IPS-20b (cell line): ENCODE results near the gene TRIM46.

ENCODE experiments used
- H3K27ac ChIP-seq: one replicate; pipeline ENCODE4 v1.5.1; 2013; ENCODE audit warnings: low read length
- H3K27me3 ChIP-seq: 2 replicates; pipeline ENCODE4 v1.6.1; 2013; ENCODE audit warnings: mild to moderate bottlenecking, low read length, inconsistent platforms; ENCODE audit not compliant: insufficient read depth
- H3K36me3 ChIP-seq: 2 replicates; pipeline ENCODE4 v1.6.1; 2013; ENCODE audit warnings: low read depth, mild to moderate bottlenecking, inconsistent platforms, low read length, moderate library complexity; ENCODE audit not compliant: insufficient read depth
- H3K4me1 ChIP-seq: 2 replicates; pipeline ENCODE4 v1.6.1; 2013; ENCODE audit warnings: mild to moderate bottlenecking, control low read depth, inconsistent platforms, low read length, moderate library complexity; ENCODE audit not compliant: insufficient read depth
- H3K4me3 ChIP-seq: 2 replicates; pipeline ENCODE4 v1.5.1; 2013; ENCODE audit warnings: mild to moderate bottlenecking, low read length, inconsistent platforms
- H3K9ac ChIP-seq: 2 replicates; pipeline ENCODE4 v1.6.1; 2013; ENCODE audit warnings: low read depth, mild to moderate bottlenecking, inconsistent platforms, low read length, moderate library complexity
- H3K9me3 ChIP-seq: 2 replicates; pipeline ENCODE4 v1.6.1; 2013; ENCODE audit warnings: mild to moderate bottlenecking, low read depth, low read length, inconsistent platforms; ENCODE audit not compliant: insufficient read depth

Gene TRIM46

GRCh38 chr1:155131285-155131684, 42.4 kb upstream of the TRIM46 start:
- H3K27ac ChIP-seq, result no peak overlapping the region
- H3K36me3 ChIP-seq, result peaks cover 6% of the 10 kb centered on the region
- no peak overlapping the region for H3K4me3 ChIP-seq
- peaks cover 55% of the 10 kb centered on the region for H3K27me3 ChIP-seq
- no peak overlapping the region for H3K9ac ChIP-seq
- H3K9me3 ChIP-seq, result no peaks in the 10 kb centered on the region
- H3K4me1 ChIP-seq, result peaks cover 30% of the 10 kb centered on the region

GRCh38 chr1:155131856-155132255, 41.8 kb upstream of the TRIM46 start:
- Histone ChIP-seq H3K36me3 (peaks cover 6% of the 10 kb centered on the region), H3K27me3 (peaks cover 49% of the 10 kb centered on the region), H3K4me3 (no peak overlapping the region), H3K27ac (no peak overlapping the region), H3K4me1 (peaks cover 28% of the 10 kb centered on the region), H3K9me3 (no peaks in the 10 kb centered on the region), H3K9ac (no peak overlapping the region)

GRCh38 chr1:155133799-155134281, 39.8 kb upstream of the TRIM46 start:
- no peak overlapping the region for H3K4me3 ChIP-seq
- H3K4me1 ChIP-seq, result peaks cover 17% of the 10 kb centered on the region
- H3K27me3 ChIP-seq, result peaks cover 29% of the 10 kb centered on the region
- peaks cover 14% of the 10 kb centered on the region for H3K36me3 ChIP-seq
- H3K27ac ChIP-seq, result no peak overlapping the region
- no peak overlapping the region for H3K9ac ChIP-seq
- H3K9me3 ChIP-seq, result no peaks in the 10 kb centered on the region

- H3K9me3 ChIP-seq, result no peaks in the 10 kb centered on the region
Measured at GRCh38 chr1:155134322-155134721, 39.3 kb upstream of the TRIM46 start.

GRCh38 chr1:155134880-155135414, 38.7 kb upstream of the TRIM46 start:
- Histone ChIP-seq H3K4me3 (peak overlapping the region; percentile 98), H3K27me3 (peaks cover 18% of the 10 kb centered on the region), H3K36me3 (peaks cover 15% of the 10 kb centered on the region), H3K4me1 (peaks cover 9% of the 10 kb centered on the region), H3K27ac (peak overlapping the region; percentile 35), H3K9me3 (no peaks in the 10 kb centered on the region), H3K9ac (peak overlapping the region; percentile 96; the same call in 1 of the 2 replicates)

More at GRCh38 chr1:155134322-155134721, 39.3 kb upstream of the TRIM46 start:
- Histone ChIP-seq H3K4me3 (peak overlapping the region; percentile 98; the same call in 1 of the 2 replicates), H3K27me3 (peaks cover 25% of the 10 kb centered on the region), H3K4me1 (peaks cover 13% of the 10 kb centered on the region), H3K27ac (no peak overlapping the region), H3K36me3 (peaks cover 15% of the 10 kb centered on the region), H3K9ac (no peak overlapping the region)

GRCh38 chr1:155135415-155136028, 38.1 kb upstream of the TRIM46 start, which contains the start of gene SLC50A1:
Gene SLC50A1 (plus strand): TSS chr1:155135852. CDS start chr1:155135912, 60 bp downstream.
- peak within 1 kb of the TSS; percentile 96 for H3K9ac ChIP-seq
- H3K4me1 ChIP-seq, result peaks cover 7% of the 10 kb centered on the region
- peak within 1 kb of the TSS; percentile 98 for H3K4me3 ChIP-seq
- no peaks in the 10 kb centered on the region for H3K9me3 ChIP-seq
- peaks cover 13% of the 10 kb centered on the region for H3K27me3 ChIP-seq
- peaks cover 15% of the 10 kb centered on the region for H3K36me3 ChIP-seq
- peak within 1 kb of the TSS; percentile 94 for H3K27ac ChIP-seq

- Histone ChIP-seq H3K9ac (peak overlapping the region; percentile 96; the same call in 1 of the 2 replicates), H3K9me3 (no peaks in the 10 kb centered on the region), H3K36me3 (peaks cover 12% of the 10 kb centered on the region), H3K27me3 (peaks cover 5% of the 10 kb centered on the region), H3K4me3 (peak overlapping the region; percentile 98), H3K4me1 (peaks cover 3% of the 10 kb centered on the region; the same call in 1 of the 2 replicates), H3K27ac (no peak overlapping the region)
Measured at GRCh38 chr1:155136748-155137147, 36.9 kb upstream of the TRIM46 start.

GRCh38 chr1:155137154-155137949, 36.3 kb upstream of the TRIM46 start:
- Histone ChIP-seq H3K9me3 (no peaks in the 10 kb centered on the region), H3K27ac (no peak overlapping the region), H3K4me1 (peaks cover 3% of the 10 kb centered on the region; the same call in 1 of the 2 replicates), H3K36me3 (peaks cover 9% of the 10 kb centered on the region), H3K27me3 (peaks cover 5% of the 10 kb centered on the region), H3K4me3 (peak overlapping the region; percentile 98; the same call in 1 of the 2 replicates), H3K9ac (peak overlapping the region; percentile 96; the same call in 1 of the 2 replicates)

GRCh38 chr1:155139895-155140629, 33.6 kb upstream of the TRIM46 start, which contains the start of gene DPM3:
Gene DPM3 (minus strand): TSS chr1:155140531. CDS start chr1:155140240, 291 bp downstream.
- Histone ChIP-seq H3K9ac (peak within 1 kb of the TSS; percentile 82), H3K27ac (no peak within 1 kb of the TSS), H3K4me3 (peak within 1 kb of the TSS; percentile 84), H3K4me1 (0 out of 2 replicates have a peak, but pooled peaks cover 3% of the 10 kb centered on the region), H3K9me3 (no peaks in the 10 kb centered on the region), H3K36me3 (peaks cover 9% of the 10 kb centered on the region), H3K27me3 (peaks cover 5% of the 10 kb centered on the region)

GRCh38 chr1:155140630-155140953, 33.1 kb upstream of the TRIM46 start:
- Histone ChIP-seq H3K4me3 (peak overlapping the region; percentile 84; the same call in 1 of the 2 replicates), H3K9ac (peak overlapping the region; percentile 82; the same call in 1 of the 2 replicates), H3K27me3 (peaks cover 5% of the 10 kb centered on the region), H3K9me3 (no peaks in the 10 kb centered on the region), H3K27ac (no peak overlapping the region), H3K4me1 (0 out of 2 replicates have a peak, but pooled peaks cover 3% of the 10 kb centered on the region), H3K36me3 (peaks cover 9% of the 10 kb centered on the region)

- Histone ChIP-seq H3K27ac (no peak overlapping the region), H3K4me1 (0 out of 2 replicates have a peak, but pooled peaks cover 3% of the 10 kb centered on the region), H3K36me3 (peaks cover 9% of the 10 kb centered on the region), H3K9ac (no peak overlapping the region), H3K9me3 (no peaks in the 10 kb centered on the region), H3K27me3 (peaks cover 5% of the 10 kb centered on the region), H3K4me3 (no peak overlapping the region)
Measured at GRCh38 chr1:155141749-155142148, 31.9 kb upstream of the TRIM46 start.
